ENCODE measurements around the gene PICK1. TPM values are rescaled to one million over a fixed set of nuclear protein-coding genes. Genes with fewer than 3 reads are reported as not detected.
"Not testable (repeated sequence)": the region's sequence is repeated elsewhere in the genome, so short reads cannot be mapped to it uniquely, and the experiment has no call there.

The PICK1 gene
- total RNA-seq, 1 donor from 2014 or later = 9.1 TPM

- intact Hi-C loops (cut with micrococcal nuclease) = no loop called here
- no peaks in the 10 kb centered on the region for H3K9me3 Mint-ChIP-seq
- DNase-seq (ENCODE audit: low spot score) = no peak
Measured at GRCh38 chr22:38078046-38078840, 21.0 kb downstream of the PICK1 start.

GRCh38 chr22:38079208-38079607 lies 22.0 kb downstream of the PICK1 start:
- intact Hi-C loops (cut with micrococcal nuclease) = not testable (repeated sequence)

More at GRCh38 chr22:38078046-38078840, 21.0 kb downstream of the PICK1 start:
- Mint-ChIP-seq H3K4me3 (ENCODE audit: low read depth) (no peak overlapping the region), H3K27ac (no peak overlapping the region), H3K36me3 (ENCODE audit: low read depth) (no peaks in the 10 kb centered on the region), H3K27me3 (ENCODE audit: low read depth) (peaks cover 15% of the 10 kb centered on the region), H3K4me1 (ENCODE audit: low read depth) (no peaks in the 10 kb centered on the region)

GRCh38 chr22:38079804-38080203 lies 22.6 kb downstream of the PICK1 start:
- DNase-seq (ENCODE audit: low spot score) = no peak
- intact Hi-C loops (cut with micrococcal nuclease) = no loop called here
- Mint-ChIP-seq H3K27ac (no peak overlapping the region), H3K36me3 (ENCODE audit: low read depth) (no peaks in the 10 kb centered on the region), H3K27me3 (ENCODE audit: low read depth) (peaks cover 20% of the 10 kb centered on the region), H3K4me1 (ENCODE audit: low read depth) (no peaks in the 10 kb centered on the region), H3K4me3 (ENCODE audit: low read depth) (no peak overlapping the region), H3K9me3 (no peaks in the 10 kb centered on the region)

More at GRCh38 chr22:38079208-38079607, 22.0 kb downstream of the PICK1 start:
- peaks cover 20% of the 10 kb centered on the region for H3K27me3 Mint-ChIP-seq (ENCODE audit: low read depth)
- not testable (repeated sequence) for H3K36me3 Mint-ChIP-seq (ENCODE audit: low read depth); H3K4me1 Mint-ChIP-seq (ENCODE audit: low read depth); DNase-seq (ENCODE audit: low spot score); H3K9me3 Mint-ChIP-seq; H3K27ac Mint-ChIP-seq; H3K4me3 Mint-ChIP-seq (ENCODE audit: low read depth)

- Mint-ChIP-seq H3K27me3 (ENCODE audit: low read depth) (peaks cover 20% of the 10 kb centered on the region), H3K4me3 (ENCODE audit: low read depth) (no peak overlapping the region)
- intact Hi-C loops (cut with micrococcal nuclease) = no loop called here
Measured at GRCh38 chr22:38080474-38080849, 23.3 kb downstream of the PICK1 start.

GRCh38 chr22:38080850-38081635 lies 23.8 kb downstream of the PICK1 start:
- no peak for DNase-seq (ENCODE audit: low spot score)
- H3K36me3 Mint-ChIP-seq (ENCODE audit: low read depth) = no peaks in the 10 kb centered on the region
- intact Hi-C loops (cut with micrococcal nuclease) = no loop called here
- no peaks in the 10 kb centered on the region for H3K9me3 Mint-ChIP-seq
- H3K27me3 Mint-ChIP-seq (ENCODE audit: low read depth) = peaks cover 20% of the 10 kb centered on the region
- no peak overlapping the region for H3K4me3 Mint-ChIP-seq (ENCODE audit: low read depth)
- no peak overlapping the region for H3K27ac Mint-ChIP-seq
- H3K4me1 Mint-ChIP-seq (ENCODE audit: low read depth) = no peaks in the 10 kb centered on the region

More at GRCh38 chr22:38080474-38080849, 23.3 kb downstream of the PICK1 start:
- Mint-ChIP-seq H3K36me3 (ENCODE audit: low read depth) (no peaks in the 10 kb centered on the region), H3K27ac (no peak overlapping the region), H3K4me1 (ENCODE audit: low read depth) (no peaks in the 10 kb centered on the region), H3K9me3 (no peaks in the 10 kb centered on the region)
- no peak for DNase-seq (ENCODE audit: low spot score)

GRCh38 chr22:38081636-38081940 lies 24.4 kb downstream of the PICK1 start:
- H3K9me3 Mint-ChIP-seq = no peaks in the 10 kb centered on the region

GRCh38 chr22:38081941-38082828 lies 25.0 kb downstream of the PICK1 start:
- H3K27me3 Mint-ChIP-seq (ENCODE audit: low read depth) = peaks cover 20% of the 10 kb centered on the region
- no peaks in the 10 kb centered on the region for H3K9me3 Mint-ChIP-seq
- H3K27ac Mint-ChIP-seq = no peak overlapping the region
- no peak overlapping the region for H3K4me3 Mint-ChIP-seq (ENCODE audit: low read depth)
- no peaks in the 10 kb centered on the region for H3K36me3 Mint-ChIP-seq (ENCODE audit: low read depth)
- DNase-seq (ENCODE audit: low spot score) = no peak
- intact Hi-C loops (cut with micrococcal nuclease) = no loop called here
- H3K4me1 Mint-ChIP-seq (ENCODE audit: low read depth) = no peaks in the 10 kb centered on the region

More at GRCh38 chr22:38081636-38081940, 24.4 kb downstream of the PICK1 start:
- H3K36me3 Mint-ChIP-seq (ENCODE audit: low read depth) = no peaks in the 10 kb centered on the region
- H3K27ac Mint-ChIP-seq = no peak overlapping the region
- intact Hi-C loops (cut with micrococcal nuclease) = no loop called here
- H3K27me3 Mint-ChIP-seq (ENCODE audit: low read depth) = peaks cover 20% of the 10 kb centered on the region
- no peak overlapping the region for H3K4me3 Mint-ChIP-seq (ENCODE audit: low read depth)
- DNase-seq (ENCODE audit: low spot score) = no peak
- H3K4me1 Mint-ChIP-seq (ENCODE audit: low read depth) = no peaks in the 10 kb centered on the region

GRCh38 chr22:38082986-38083710 lies 25.9 kb downstream of the PICK1 start:
- Mint-ChIP-seq H3K27ac (no peak overlapping the region), H3K4me3 (ENCODE audit: low read depth) (no peak overlapping the region), H3K36me3 (ENCODE audit: low read depth) (no peaks in the 10 kb centered on the region), H3K27me3 (ENCODE audit: low read depth) (peaks cover 20% of the 10 kb centered on the region), H3K4me1 (ENCODE audit: low read depth) (no peaks in the 10 kb centered on the region), H3K9me3 (no peaks in the 10 kb centered on the region)
- DNase-seq (ENCODE audit: low spot score) = no peak
- intact Hi-C loops (cut with micrococcal nuclease) = no loop called here

GRCh38 chr22:38083931-38084631 lies 26.9 kb downstream of the PICK1 start, which contains the start of gene SLC16A8:
Gene SLC16A8, minus strand, starts transcription at chr22:38084184. Its CDS starts 1,311 bp downstream, at chr22:38082873.
- no peak for DNase-seq (ENCODE audit: low spot score)
- no peaks in the 10 kb centered on the region for H3K36me3 Mint-ChIP-seq (ENCODE audit: low read depth)
- H3K9me3 Mint-ChIP-seq = no peaks in the 10 kb centered on the region
- H3K4me1 Mint-ChIP-seq (ENCODE audit: low read depth) = no peaks in the 10 kb centered on the region
- peaks cover 20% of the 10 kb centered on the region for H3K27me3 Mint-ChIP-seq (ENCODE audit: low read depth)
- intact Hi-C loops (cut with micrococcal nuclease) = no loop called here
- H3K4me3 Mint-ChIP-seq (ENCODE audit: low read depth) = no peak within 1 kb of the TSS
- H3K27ac Mint-ChIP-seq = no peak within 1 kb of the TSS

- Mint-ChIP-seq H3K9me3 (no peaks in the 10 kb centered on the region), H3K27ac (no peak overlapping the region), H3K4me3 (ENCODE audit: low read depth) (no peak overlapping the region), H3K36me3 (ENCODE audit: low read depth) (no peaks in the 10 kb centered on the region), H3K4me1 (ENCODE audit: low read depth) (no peaks in the 10 kb centered on the region), H3K27me3 (ENCODE audit: low read depth) (peaks cover 13% of the 10 kb centered on the region)
- no peak for DNase-seq (ENCODE audit: low spot score)
- intact Hi-C loops (cut with micrococcal nuclease) = no loop called here
Measured at GRCh38 chr22:38085056-38085455, 27.9 kb downstream of the PICK1 start.

GRCh38 chr22:38085501-38085900 lies 28.3 kb downstream of the PICK1 start:
- Mint-ChIP-seq H3K36me3 (ENCODE audit: low read depth) (no peaks in the 10 kb centered on the region), H3K27ac (no peak overlapping the region)

More at GRCh38 chr22:38085501-38085900, 28.3 kb downstream of the PICK1 start:
- intact Hi-C loops (cut with micrococcal nuclease) = no loop called here
- H3K4me1 Mint-ChIP-seq (ENCODE audit: low read depth) = no peaks in the 10 kb centered on the region
- no peaks in the 10 kb centered on the region for H3K9me3 Mint-ChIP-seq
- DNase-seq (ENCODE audit: low spot score) = no peak
- peaks cover 8% of the 10 kb centered on the region for H3K27me3 Mint-ChIP-seq (ENCODE audit: low read depth)
- no peak overlapping the region for H3K4me3 Mint-ChIP-seq (ENCODE audit: low read depth)
